OCI-LY1 (cell line): ENCODE data around the gene VAMP5.

ENCODE experiments used
- H2AFZ ChIP-seq: fragments of 200-600 bp; sonication (generic), shearing (Covaris generic); 2 replicates; pipeline ENCODE4 v1.6.0; 2014; ENCODE audit warnings: antibody characterized with exemption, mild to moderate bottlenecking, low read length
- H3F3A ChIP-seq: fragments of 200-600 bp; sonication (generic), shearing (Covaris generic); 2 replicates; pipeline ENCODE4 v1.6.0; 2014; ENCODE audit warnings: mild to moderate bottlenecking, antibody characterized with exemption, low read length, moderate library complexity; ENCODE audit not compliant: insufficient read depth
- H3K27ac ChIP-seq: fragments of 200-600 bp; sonication (generic); 2 replicates; pipeline ENCODE4 v1.5.1; 2014; ENCODE audit warnings: low read length, mixed run types, mild to moderate bottlenecking, low read depth; ENCODE audit not compliant: poor library complexity, severe bottlenecking
- H3K27me3 ChIP-seq: fragments of 200-600 bp; sonication (generic); 2 replicates; pipeline ENCODE4 v1.6.0; 2014; ENCODE audit warnings: antibody characterized with exemption, mild to moderate bottlenecking, low read length, moderate library complexity; ENCODE audit not compliant: insufficient read depth
- H3K36me3 ChIP-seq: fragments of 200-600 bp; sonication (generic); 2 replicates; pipeline ENCODE4 v1.6.1; 2014; ENCODE audit warnings: mild to moderate bottlenecking, antibody characterized with exemption, low read length, moderate library complexity, mixed read lengths; ENCODE audit not compliant: insufficient read depth
- H3K4me1 ChIP-seq: fragments of 200-600 bp; sonication (generic); 2 replicates; pipeline ENCODE4 v1.5.1; 2014; ENCODE audit warnings: mild to moderate bottlenecking, low read length, moderate library complexity; ENCODE audit not compliant: insufficient read depth, severe bottlenecking
- H3K4me2 ChIP-seq: fragments of 200-600 bp; sonication (generic), shearing (Covaris generic); 2 replicates; pipeline ENCODE4 v1.6.1; 2014; ENCODE audit warnings: low read length
- H3K4me3 ChIP-seq: fragments of 200-600 bp; sonication (generic); 2 replicates; pipeline ENCODE4 v1.5.1; 2014; ENCODE audit warnings: low read length, low read depth, mild to moderate bottlenecking, mixed read lengths; ENCODE audit not compliant: poor library complexity, severe bottlenecking
- H3K79me2 ChIP-seq: fragments of 200-600 bp; shearing (Covaris generic); 2 replicates; pipeline ENCODE4 v1.6.1; 2016; ENCODE audit warnings: mixed run types, low read length, mixed read lengths; ENCODE audit not compliant: insufficient read depth
- H3K9ac ChIP-seq: fragments of 200-600 bp; sonication (generic), shearing (Covaris generic); 2 replicates; pipeline ENCODE4 v1.6.1; 2014; ENCODE audit warnings: mild to moderate bottlenecking, low read length, mixed read lengths
- H3K9me2 ChIP-seq: fragments of 200-600 bp; sonication (generic), shearing (Covaris generic); 2 replicates; pipeline ENCODE4 v1.6.1; 2014; ENCODE audit warnings: low read depth, mild to moderate bottlenecking, low read length, mixed read lengths
- H3K9me3 ChIP-seq: fragments of 200-600 bp; shearing (Covaris generic); 2 replicates; pipeline ENCODE4 v1.6.1; 2014; ENCODE audit warnings: low read length, mixed read lengths
- H4K20me1 ChIP-seq: fragments of 200-600 bp; sonication (generic), shearing (Covaris generic); 2 replicates; pipeline ENCODE4 v1.6.0; 2016; ENCODE audit warnings: mild to moderate bottlenecking, low read length; ENCODE audit not compliant: insufficient read depth
- EZH2 ChIP-seq: fragments of 200-600 bp; sonication (generic), shearing (Covaris generic); IDR thresholded peaks from 2 replicates; pipeline ENCODE4 v1.8.0; 2017; ENCODE audit warnings: borderline replicate concordance, mixed run types, mild to moderate bottlenecking, antibody characterized with exemption, low read length, moderate library complexity, mixed read lengths
- TF ChIP-seq, protein P1 (sequence below): fragments of 200-600 bp; sonication (generic), shearing (Covaris generic); IDR thresholded peaks from 2 replicates; pipeline ENCODE4 v1.5.1; 2017; ENCODE audit warnings: mild to moderate bottlenecking, antibody characterized with exemption, low read length, moderate library complexity, mixed read lengths

The VAMP5 gene

DNA sequence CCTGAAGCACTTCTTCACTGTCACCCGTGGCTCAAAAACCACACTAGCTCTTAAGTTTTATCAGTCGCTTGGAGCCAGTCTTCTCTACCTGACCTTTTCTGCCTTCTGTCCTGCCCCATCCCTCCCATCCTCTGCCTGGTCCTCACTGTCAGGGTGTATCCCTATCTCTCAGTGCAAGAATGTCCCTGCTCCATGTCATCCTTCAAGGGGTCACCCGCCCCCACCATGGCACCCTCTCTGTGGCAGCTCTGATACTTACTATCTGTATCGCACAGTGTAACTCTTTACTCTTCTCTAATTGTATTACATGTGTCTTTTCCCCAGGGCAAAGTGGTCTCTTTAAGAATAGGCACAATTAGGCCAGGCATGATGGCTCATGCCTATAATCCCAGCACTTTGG is 4.4 kb downstream of the VAMP5 start:
- Histone ChIP-seq H3K4me2 (no peak overlapping the region), H4K20me1 (no peaks in the 10 kb centered on the region), H3K4me1 (peaks cover 7% of the 10 kb centered on the region), H3F3A (no peaks in the 10 kb centered on the region), H3K9ac (no peak overlapping the region), H2AFZ (no peak overlapping the region), H3K4me3 (no peak overlapping the region), H3K9me2 (no peaks in the 10 kb centered on the region), H3K27ac (no peak overlapping the region), H3K9me3 (no peaks in the 10 kb centered on the region), H3K36me3 (peaks cover 11% of the 10 kb centered on the region), H3K27me3 (no peaks in the 10 kb centered on the region), H3K79me2 (no peaks in the 10 kb centered on the region)
- TF ChIP-seq, protein P1, sequence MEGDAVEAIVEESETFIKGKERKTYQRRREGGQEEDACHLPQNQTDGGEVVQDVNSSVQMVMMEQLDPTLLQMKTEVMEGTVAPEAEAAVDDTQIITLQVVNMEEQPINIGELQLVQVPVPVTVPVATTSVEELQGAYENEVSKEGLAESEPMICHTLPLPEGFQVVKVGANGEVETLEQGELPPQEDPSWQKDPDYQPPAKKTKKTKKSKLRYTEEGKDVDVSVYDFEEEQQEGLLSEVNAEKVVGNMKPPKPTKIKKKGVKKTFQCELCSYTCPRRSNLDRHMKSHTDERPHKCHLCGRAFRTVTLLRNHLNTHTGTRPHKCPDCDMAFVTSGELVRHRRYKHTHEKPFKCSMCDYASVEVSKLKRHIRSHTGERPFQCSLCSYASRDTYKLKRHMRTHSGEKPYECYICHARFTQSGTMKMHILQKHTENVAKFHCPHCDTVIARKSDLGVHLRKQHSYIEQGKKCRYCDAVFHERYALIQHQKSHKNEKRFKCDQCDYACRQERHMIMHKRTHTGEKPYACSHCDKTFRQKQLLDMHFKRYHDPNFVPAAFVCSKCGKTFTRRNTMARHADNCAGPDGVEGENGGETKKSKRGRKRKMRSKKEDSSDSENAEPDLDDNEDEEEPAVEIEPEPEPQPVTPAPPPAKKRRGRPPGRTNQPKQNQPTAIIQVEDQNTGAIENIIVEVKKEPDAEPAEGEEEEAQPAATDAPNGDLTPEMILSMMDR = no peak
- no peak for TF ChIP-seq EZH2

GRCh38 chr2:85589181-85589580 is 5.0 kb downstream of the VAMP5 start:
- no peak overlapping the region for H2AFZ ChIP-seq
- TF ChIP-seq, protein P1 = no peak
- no peak for TF ChIP-seq EZH2
- H4K20me1 ChIP-seq = no peaks in the 10 kb centered on the region
- no peaks in the 10 kb centered on the region for H3F3A ChIP-seq
- H3K4me3 ChIP-seq = no peak overlapping the region
- no peaks in the 10 kb centered on the region for H3K27me3 ChIP-seq
- no peak overlapping the region for H3K27ac ChIP-seq
- peaks cover 6% of the 10 kb centered on the region; the same call in 1 of the 2 replicates for H3K36me3 ChIP-seq
- H3K9me3 ChIP-seq = no peaks in the 10 kb centered on the region
- H3K79me2 ChIP-seq = no peaks in the 10 kb centered on the region
- no peak overlapping the region for H3K9ac ChIP-seq
- H3K9me2 ChIP-seq = no peaks in the 10 kb centered on the region
- peaks cover 1% of the 10 kb centered on the region for H3K4me1 ChIP-seq
- H3K4me2 ChIP-seq = no peak overlapping the region

GRCh38 chr2:85589982-85590791 is 6.0 kb downstream of the VAMP5 start:
- H2AFZ ChIP-seq = no peak overlapping the region
- no peaks in the 10 kb centered on the region for H3F3A ChIP-seq
- H3K9me2 ChIP-seq = no peaks in the 10 kb centered on the region
- H4K20me1 ChIP-seq = no peaks in the 10 kb centered on the region
- peaks cover 8% of the 10 kb centered on the region for H3K4me1 ChIP-seq
- H3K27me3 ChIP-seq = no peaks in the 10 kb centered on the region
- no peak for TF ChIP-seq EZH2
- TF ChIP-seq, protein P1 = no peak
- no peaks in the 10 kb centered on the region for H3K79me2 ChIP-seq
- H3K27ac ChIP-seq = no peak overlapping the region
- no peak overlapping the region for H3K9ac ChIP-seq
- H3K4me2 ChIP-seq = no peak overlapping the region
- H3K9me3 ChIP-seq = no peaks in the 10 kb centered on the region
- H3K4me3 ChIP-seq = no peak overlapping the region
- H3K36me3 ChIP-seq = no peaks in the 10 kb centered on the region
